GM12892 (cell line): Measurements from ENCODE around the gene NAGA.

Source experiments
- POLR2AphosphoS5 ChIP-seq: IDR thresholded peaks from 2 replicates; pipeline ENCODE4 v1.6.1; 2011; ENCODE audit warnings: low read depth, low read length, control low read depth
- TAF1 ChIP-seq: IDR thresholded peaks from 2 replicates; pipeline ENCODE4 v1.6.1; 2011; ENCODE audit warnings: low read depth, mild to moderate bottlenecking, control low read depth, low read length, borderline replicate concordance

DNA sequence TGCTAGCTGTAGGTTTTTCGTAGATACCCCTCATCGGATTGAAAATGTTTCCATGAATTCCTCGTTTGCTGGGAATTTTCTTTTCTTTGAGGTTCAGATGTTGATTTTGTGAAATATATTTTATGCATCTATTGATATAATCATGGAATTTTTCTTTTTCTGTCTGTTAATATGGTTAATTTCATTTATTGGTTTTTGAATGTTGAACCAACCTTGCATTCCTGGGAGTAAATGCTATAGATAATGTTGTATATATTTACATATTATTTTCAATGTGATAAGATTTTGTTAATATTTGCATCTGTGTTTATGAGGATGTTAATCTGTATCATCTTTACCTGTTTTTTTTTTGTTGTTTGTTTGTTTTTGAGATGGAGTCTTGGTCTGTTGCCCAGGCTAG is 30.6 kb upstream of the NAGA start:
- TF ChIP-seq TAF1 (no peak), POLR2AphosphoS5 (no peak)
